ENCODE data around the gene ABHD4. TPM values are rescaled to one million over a fixed set of nuclear protein-coding genes. Genes with fewer than 3 reads are reported as not detected.

Gene ABHD4
- total and polyA plus RNA-seq, 2 experiments from 2014 or later, result 39.1 to 40.0 TPM

DNA sequence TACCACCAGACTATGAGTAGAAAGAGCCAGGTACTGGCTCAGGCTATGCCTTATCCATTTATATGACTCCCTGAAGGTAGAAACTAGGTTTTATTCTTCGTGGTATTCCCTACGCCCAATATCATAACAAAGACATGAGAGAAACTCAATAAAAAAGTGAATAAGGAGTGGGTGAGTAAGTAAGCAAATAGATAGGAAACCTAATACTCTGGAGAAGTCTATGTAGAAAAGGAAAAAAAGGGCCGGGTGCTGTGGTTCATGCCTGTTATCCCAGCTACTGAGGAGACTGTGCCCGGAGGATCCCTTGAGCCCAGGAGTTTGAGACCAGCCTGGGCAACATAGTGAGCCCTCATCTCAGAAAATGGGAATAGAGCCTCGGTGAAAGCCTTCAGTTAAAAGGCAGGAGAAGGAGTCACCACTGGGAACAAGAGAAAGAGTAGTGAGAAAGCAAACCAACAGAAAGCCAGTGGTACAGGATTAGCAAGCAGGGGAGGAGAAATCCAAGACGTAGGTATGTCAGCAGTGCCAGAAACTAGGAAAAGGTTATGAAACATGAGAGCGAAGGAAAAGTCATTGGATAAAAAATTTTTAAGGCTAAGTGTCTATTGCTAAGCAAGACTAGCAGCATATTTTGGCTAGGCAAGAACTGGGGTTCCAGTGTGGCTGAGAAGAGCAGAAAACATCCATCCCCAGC, 52.1 kb downstream of the ABHD4 start (continued):
- TF ChIP-seq, protein P1, sequence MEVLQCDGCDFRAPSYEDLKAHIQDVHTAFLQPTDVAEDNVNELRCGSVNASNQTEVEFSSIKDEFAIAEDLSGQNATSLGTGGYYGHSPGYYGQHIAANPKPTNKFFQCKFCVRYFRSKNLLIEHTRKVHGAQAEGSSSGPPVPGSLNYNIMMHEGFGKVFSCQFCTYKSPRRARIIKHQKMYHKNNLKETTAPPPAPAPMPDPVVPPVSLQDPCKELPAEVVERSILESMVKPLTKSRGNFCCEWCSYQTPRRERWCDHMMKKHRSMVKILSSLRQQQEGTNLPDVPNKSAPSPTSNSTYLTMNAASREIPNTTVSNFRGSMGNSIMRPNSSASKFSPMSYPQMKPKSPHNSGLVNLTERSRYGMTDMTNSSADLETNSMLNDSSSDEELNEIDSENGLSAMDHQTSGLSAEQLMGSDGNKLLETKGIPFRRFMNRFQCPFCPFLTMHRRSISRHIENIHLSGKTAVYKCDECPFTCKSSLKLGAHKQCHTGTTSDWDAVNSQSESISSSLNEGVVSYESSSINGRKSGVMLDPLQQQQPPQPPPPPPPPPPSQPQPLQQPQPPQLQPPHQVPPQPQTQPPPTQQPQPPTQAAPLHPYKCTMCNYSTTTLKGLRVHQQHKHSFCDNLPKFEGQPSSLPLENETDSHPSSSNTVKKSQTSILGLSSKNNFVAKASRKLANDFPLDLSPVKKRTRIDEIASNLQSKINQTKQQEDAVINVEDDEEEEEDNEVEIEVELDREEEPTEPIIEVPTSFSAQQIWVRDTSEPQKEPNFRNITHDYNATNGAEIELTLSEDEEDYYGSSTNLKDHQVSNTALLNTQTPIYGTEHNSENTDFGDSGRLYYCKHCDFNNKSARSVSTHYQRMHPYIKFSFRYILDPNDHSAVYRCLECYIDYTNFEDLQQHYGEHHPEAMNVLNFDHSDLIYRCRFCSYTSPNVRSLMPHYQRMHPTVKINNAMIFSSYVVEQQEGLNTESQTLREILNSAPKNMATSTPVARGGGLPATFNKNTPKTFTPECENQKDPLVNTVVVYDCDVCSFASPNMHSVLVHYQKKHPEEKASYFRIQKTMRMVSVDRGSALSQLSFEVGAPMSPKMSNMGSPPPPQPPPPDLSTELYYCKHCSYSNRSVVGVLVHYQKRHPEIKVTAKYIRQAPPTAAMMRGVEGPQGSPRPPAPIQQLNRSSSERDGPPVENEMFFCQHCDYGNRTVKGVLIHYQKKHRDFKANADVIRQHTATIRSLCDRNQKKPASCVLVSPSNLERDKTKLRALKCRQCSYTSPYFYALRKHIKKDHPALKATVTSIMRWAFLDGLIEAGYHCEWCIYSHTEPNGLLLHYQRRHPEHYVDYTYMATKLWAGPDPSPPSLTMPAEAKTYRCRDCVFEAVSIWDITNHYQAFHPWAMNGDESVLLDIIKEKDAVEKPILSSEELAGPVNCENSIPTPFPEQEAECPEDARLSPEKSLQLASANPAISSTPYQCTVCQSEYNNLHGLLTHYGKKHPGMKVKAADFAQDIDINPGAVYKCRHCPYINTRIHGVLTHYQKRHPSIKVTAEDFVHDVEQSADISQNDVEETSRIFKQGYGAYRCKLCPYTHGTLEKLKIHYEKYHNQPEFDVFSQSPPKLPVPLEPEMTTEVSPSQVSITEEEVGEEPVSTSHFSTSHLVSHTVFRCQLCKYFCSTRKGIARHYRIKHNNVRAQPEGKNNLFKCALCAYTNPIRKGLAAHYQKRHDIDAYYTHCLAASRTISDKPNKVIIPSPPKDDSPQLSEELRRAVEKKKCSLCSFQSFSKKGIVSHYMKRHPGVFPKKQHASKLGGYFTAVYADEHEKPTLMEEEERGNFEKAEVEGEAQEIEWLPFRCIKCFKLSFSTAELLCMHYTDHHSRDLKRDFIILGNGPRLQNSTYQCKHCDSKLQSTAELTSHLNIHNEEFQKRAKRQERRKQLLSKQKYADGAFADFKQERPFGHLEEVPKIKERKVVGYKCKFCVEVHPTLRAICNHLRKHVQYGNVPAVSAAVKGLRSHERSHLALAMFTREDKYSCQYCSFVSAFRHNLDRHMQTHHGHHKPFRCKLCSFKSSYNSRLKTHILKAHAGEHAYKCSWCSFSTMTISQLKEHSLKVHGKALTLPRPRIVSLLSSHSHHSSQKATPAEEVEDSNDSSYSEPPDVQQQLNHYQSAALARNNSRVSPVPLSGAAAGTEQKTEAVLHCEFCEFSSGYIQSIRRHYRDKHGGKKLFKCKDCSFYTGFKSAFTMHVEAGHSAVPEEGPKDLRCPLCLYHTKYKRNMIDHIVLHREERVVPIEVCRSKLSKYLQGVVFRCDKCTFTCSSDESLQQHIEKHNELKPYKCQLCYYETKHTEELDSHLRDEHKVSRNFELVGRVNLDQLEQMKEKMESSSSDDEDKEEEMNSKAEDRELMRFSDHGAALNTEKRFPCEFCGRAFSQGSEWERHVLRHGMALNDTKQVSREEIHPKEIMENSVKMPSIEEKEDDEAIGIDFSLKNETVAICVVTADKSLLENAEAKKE (CRISPR knock-in tag; IDR thresholded peaks at IDR 0.05), result no peak
- TF ChIP-seq JUNB (IDR thresholded peaks at IDR 0.05; ENCODE audit: unreplicated experiment), result no peak
- TF ChIP-seq ZNF114 (CRISPR knock-in tag; IDR thresholded peaks at IDR 0.05), result no peak
- TF ChIP-seq, protein P2, sequence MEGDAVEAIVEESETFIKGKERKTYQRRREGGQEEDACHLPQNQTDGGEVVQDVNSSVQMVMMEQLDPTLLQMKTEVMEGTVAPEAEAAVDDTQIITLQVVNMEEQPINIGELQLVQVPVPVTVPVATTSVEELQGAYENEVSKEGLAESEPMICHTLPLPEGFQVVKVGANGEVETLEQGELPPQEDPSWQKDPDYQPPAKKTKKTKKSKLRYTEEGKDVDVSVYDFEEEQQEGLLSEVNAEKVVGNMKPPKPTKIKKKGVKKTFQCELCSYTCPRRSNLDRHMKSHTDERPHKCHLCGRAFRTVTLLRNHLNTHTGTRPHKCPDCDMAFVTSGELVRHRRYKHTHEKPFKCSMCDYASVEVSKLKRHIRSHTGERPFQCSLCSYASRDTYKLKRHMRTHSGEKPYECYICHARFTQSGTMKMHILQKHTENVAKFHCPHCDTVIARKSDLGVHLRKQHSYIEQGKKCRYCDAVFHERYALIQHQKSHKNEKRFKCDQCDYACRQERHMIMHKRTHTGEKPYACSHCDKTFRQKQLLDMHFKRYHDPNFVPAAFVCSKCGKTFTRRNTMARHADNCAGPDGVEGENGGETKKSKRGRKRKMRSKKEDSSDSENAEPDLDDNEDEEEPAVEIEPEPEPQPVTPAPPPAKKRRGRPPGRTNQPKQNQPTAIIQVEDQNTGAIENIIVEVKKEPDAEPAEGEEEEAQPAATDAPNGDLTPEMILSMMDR (conservative IDR thresholded peaks at IDR 0.05; ENCODE audit: low read depth in 2 of 2), result no peak
- no peak for TF ChIP-seq POLR2AphosphoS5 (IDR thresholded peaks at IDR 0.05; ENCODE audit: low read depth)
- TF ChIP-seq, protein P3, sequence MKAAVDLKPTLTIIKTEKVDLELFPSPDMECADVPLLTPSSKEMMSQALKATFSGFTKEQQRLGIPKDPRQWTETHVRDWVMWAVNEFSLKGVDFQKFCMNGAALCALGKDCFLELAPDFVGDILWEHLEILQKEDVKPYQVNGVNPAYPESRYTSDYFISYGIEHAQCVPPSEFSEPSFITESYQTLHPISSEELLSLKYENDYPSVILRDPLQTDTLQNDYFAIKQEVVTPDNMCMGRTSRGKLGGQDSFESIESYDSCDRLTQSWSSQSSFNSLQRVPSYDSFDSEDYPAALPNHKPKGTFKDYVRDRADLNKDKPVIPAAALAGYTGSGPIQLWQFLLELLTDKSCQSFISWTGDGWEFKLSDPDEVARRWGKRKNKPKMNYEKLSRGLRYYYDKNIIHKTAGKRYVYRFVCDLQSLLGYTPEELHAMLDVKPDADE (IDR thresholded peaks at IDR 0.05), result no peak
- no peak for TF ChIP-seq STAT1 (IDR thresholded peaks at IDR 0.05; ENCODE audit: unreplicated experiment)
- TF ChIP-seq EZH2 (IDR thresholded peaks at IDR 0.05; ENCODE audit: low read depth, unreplicated experiment), result no peak
- TF ChIP-seq CREB1 (CRISPR knock-in tag; IDR thresholded peaks at IDR 0.05; ENCODE audit: low read depth), result no peak
